MM.1S (cell line): ENCODE data around the gene RPS6KA2.

Experiments used
- EZH2 ChIP-seq: fragments of 300-600 bp; sonication (generic); optimal IDR thresholded peaks from 2 replicates; pipeline ENCODE3; 2017; ENCODE audit warnings: low read depth, mild to moderate bottlenecking, antibody characterized with exemption, low read length, mixed read lengths
- EZH2phosphoT487 ChIP-seq: fragments of 300-600 bp; sonication (generic); IDR thresholded peaks from 2 replicates; pipeline ENCODE4 v1.6.1; 2018; ENCODE audit warnings: antibody characterized with exemption, low read length
- TF ChIP-seq, protein P1 (sequence below): fragments of 300-600 bp; sonication (generic); IDR thresholded peaks from 2 replicates; pipeline ENCODE4 v1.5.1; 2016; ENCODE audit warnings: antibody characterized with exemption, low read length, mixed read lengths

DNA sequence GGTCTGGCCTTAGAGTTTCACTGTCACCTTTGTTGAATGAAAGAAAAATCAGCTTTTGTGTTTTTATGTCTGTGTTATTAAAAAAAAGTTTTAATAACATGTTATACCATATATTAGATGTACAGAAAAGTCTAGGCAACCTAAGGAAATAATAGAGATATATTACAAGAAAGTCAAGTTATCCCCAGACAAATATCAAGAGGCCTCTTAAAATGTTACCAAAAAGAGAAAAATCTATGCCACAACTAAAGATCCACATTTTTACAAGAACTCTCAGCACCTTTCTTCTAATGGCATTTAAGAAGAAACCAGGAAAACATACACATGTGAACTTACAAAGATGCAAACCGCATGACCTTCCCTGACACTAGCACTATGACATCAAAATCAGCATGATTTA, 67.4 kb downstream of the RPS6KA2 start:
- TF ChIP-seq EZH2 (no peak), EZH2phosphoT487 (no peak)
- TF ChIP-seq, protein P1, sequence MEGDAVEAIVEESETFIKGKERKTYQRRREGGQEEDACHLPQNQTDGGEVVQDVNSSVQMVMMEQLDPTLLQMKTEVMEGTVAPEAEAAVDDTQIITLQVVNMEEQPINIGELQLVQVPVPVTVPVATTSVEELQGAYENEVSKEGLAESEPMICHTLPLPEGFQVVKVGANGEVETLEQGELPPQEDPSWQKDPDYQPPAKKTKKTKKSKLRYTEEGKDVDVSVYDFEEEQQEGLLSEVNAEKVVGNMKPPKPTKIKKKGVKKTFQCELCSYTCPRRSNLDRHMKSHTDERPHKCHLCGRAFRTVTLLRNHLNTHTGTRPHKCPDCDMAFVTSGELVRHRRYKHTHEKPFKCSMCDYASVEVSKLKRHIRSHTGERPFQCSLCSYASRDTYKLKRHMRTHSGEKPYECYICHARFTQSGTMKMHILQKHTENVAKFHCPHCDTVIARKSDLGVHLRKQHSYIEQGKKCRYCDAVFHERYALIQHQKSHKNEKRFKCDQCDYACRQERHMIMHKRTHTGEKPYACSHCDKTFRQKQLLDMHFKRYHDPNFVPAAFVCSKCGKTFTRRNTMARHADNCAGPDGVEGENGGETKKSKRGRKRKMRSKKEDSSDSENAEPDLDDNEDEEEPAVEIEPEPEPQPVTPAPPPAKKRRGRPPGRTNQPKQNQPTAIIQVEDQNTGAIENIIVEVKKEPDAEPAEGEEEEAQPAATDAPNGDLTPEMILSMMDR = no peak
